Activated T-helper 1 cell treated with Interleukin-2 at 50 U/mL for 16 hours (primary cell): Measurements from ENCODE around the gene DDX17.

Source experiments
- DNase-seq: peaks from one replicate; pipeline ENCODE4 v3.0.0-alpha.2; 2020; ENCODE audit warnings: low read depth

DDX17 gene

DNA sequence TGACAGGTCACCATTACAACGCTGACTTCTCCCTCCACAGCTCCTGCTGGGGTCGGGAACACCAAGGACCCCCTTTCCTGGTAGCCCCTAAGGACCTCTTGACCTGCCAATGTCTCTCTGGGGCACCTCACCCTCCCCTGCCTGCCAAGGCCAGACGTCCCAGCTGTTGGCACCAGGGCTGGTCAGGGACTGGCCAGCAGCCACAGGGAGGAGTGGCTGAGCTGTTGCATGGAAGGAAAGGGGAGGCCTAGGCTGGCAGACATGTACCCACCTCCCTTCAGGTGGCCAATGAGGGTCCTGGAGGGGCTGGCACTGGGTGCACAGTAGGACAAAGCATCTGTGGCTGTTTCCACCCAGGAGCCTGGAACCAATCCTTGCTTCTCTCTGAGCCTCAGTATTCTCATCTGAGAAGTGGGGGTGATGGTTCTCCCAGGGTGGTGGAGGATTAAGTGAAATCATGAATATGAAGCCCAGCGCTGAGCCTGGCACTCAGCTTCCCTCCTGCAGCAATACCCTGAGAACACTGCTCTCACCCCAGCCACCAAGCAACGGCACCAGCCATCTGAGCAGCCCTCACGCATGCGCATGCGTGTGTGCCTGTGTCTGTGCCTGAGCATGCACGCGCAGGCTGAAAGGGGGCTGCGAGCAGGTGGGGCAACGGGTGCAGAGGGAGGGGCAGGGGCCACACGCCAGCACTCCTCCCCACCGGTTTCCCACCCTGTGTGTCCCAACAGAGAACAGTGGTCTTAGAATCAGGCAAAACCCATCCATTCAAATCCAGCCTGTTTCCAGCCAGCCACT, 57.0 kb downstream of the DDX17 start:
- DNase-seq: no peak

DNA sequence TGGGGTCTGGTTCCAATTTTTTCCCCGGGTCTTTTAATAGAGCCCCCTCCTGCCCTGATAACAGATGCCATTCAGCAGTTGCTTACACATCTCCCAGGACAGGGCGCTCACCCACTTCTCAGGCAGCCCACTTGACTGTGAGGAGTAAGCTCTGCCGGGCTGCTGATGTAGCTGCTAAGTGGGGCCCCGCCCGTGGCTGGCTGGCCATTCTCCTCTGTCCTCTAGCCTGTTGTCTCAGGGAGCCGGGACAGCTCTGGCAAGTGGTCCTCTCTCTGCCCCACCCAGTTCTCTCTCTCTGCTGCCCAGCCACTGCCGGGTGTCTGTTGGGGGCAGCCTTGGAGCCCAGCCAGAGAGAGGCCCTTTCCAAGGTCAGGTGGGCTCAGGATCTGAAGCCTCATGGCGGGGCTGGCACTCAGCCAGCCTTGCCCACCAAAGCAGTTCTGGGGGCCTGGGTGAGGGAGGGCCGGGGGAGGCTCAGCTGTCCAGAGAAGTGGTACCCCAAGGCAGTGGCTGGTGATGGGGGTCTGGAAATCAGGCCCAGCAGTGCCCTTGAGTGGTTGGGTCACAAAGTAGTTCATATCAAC, 60.0 kb downstream of the DDX17 start:
- DNase-seq: no peak

DNA sequence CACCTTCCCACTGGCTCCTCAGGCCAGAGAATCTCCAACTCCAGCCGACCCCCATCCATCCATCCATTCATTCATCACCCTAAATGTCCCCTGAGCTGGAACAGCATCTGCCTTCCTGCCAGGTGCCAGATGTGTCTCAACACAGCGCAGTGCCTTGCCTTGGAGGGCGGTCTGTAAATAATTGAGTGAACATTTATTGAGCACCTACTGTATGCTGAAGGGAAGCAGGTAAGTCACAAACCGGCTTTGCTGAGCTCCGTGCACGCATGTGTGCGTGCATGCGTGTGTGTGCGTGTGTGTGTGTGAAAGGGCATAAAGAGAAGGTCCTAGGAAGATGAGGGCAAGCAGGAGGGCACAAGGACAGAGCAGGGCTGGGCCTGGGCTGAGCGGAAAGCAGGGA, 61.3 kb downstream of the DDX17 start:
- no peak for DNase-seq

DNA sequence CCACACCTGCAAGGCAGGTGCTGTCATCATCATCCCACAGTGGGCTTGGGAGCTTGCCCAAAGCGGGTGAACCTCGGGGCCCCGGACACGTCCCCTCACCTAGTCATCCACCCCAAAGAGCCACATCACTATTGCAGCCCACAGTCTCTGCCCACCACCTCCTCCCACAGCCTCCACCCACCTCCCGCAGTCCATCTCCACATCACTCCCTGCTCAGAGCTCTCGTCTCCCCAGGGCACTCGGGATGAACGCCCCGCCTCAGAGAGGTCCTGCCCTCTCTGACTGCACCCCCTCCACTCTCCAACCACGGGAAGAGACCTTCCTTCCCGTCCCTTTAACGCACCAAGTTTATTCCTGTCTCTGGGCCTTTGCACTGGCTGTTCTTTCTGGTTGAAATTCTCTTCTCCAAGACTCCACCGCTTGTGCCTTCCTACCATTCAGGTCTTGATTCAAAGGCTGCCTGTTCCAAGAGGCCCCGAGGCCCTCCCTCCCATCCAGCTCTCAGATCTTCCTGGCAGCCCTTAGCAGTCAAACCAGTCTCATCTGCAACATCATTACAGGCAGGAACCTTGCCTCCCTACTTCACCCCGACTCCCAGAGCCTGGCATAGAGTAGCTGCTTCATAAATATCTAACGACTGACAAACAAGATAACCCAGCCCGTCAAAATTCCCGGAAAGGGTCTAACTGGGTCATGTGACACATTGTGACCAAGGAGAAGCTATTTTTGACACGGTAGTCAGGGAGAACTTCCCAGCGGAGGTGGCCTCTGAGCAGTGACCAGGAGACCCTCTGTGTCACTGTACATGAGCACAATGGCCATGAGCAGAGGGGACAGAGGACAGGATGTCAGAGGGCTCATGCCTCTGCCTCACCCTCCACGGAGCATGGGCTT, 62.2 kb downstream of the DDX17 start:
- DNase-seq: no peak

DNA sequence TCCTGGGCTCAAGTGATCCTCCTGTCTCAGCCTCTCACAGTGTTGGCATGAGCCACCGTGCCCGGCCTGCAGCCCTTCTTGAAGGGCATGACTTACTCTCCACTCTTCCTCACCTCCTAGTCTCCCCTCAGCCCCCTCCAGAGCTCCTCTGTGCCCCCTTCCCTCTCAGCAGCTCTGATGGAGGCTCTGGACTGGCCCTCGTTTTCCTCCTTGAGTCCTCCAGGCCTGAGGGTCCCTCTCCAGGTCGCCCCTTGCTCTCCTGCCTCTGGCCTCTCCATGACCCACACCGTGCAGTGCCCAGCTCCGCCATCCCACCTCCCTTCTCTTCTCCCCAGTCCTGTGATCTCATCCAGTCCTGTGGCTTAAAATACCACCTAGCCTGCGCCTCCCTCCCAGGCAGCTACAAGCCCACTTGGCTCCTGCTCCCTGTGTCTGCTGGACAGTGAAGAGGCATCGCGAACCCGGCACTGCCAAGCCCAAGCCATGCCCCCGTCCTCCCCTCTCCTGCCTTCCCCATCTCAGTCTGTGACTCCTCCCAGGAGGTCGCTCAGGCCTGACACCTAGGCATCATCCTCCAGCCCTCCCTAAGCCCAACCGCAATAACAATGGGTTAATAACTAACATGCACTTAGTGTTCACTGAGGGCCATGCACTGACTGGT, 63.0 kb downstream of the DDX17 start:
- DNase-seq: no peak

DNA sequence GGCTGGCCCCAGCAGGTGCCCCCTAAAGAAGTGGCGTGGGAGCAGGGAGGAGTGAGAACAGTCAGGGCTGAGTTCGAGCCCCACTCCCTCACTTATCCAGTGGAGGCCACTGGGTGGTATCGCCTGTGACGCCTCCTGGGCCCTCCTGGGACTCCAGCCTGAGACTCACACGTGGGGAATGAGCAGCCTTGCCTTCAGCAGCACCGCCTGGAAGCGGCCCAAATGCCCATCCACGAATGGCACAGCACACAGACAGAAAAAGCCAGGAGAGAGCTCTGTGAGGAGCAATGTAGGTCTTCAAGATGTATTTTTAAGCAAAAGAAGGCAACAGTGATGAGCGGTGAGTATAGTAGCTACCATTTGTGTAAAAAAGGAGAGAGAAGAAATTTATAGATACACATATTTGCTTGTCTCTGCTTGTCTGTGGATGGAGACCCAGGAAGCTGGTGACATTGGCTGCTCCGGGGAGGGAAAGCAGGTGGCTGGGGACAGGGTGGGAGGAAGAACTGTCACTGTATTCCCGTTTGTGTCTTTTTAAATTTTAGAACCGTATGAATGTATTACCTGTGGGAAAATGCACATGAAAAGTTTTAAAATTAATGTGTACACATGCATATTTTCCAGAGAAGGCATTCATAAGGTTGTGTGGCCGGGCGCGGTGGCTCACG, 64.4 kb downstream of the DDX17 start:
- DNase-seq: no peak

DNA sequence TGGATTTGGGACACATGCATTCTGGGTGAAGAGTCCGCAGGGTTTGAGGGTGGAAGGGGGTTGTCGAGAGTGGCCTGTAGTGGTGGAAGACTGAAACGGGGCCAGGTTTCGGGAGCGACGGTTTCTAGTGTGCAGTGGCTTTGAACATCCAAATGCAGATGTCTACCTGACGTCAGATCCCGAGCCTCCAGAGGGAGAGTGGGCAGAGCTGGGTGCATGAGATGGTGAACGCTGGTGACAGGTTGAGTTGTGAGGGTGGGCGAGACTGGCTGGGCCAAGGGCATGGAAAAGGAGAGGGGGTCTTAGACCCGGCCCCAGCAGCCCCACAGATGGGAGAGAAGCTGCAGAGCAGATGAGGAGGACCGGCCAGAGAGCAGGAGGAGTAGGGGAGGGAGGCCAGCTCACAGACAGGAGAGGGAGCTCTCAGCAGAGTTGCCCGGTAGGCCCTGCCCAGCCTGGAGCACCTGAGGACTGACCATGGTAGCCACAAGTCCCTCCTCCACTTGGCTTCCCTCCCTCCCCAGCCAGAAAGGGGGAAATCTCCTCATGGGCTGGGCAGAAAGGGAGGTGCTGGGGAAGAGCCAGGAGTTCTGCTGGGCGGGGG, 65.3 kb downstream of the DDX17 start:
- DNase-seq: no peak

DNA sequence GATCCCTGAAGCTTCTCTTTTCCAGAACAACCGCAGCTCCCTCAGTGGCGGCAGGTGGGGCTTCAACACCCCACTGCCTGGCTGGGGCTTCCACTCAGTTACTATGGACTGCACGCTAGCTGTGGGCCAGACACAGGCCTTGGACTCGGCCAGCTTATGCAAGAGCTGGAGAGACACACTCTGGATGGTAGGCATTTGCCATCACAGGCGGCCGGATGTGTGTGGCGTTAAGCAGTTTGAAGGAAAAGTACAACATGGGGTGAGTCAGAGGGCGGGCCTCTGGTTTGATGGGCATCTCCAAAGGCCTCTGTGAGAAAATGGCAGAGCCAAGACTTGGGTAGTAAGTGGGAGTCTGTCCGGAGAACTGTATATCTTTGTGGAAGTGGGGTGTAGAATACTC, 68.7 kb downstream of the DDX17 start:
- no peak for DNase-seq

DNA sequence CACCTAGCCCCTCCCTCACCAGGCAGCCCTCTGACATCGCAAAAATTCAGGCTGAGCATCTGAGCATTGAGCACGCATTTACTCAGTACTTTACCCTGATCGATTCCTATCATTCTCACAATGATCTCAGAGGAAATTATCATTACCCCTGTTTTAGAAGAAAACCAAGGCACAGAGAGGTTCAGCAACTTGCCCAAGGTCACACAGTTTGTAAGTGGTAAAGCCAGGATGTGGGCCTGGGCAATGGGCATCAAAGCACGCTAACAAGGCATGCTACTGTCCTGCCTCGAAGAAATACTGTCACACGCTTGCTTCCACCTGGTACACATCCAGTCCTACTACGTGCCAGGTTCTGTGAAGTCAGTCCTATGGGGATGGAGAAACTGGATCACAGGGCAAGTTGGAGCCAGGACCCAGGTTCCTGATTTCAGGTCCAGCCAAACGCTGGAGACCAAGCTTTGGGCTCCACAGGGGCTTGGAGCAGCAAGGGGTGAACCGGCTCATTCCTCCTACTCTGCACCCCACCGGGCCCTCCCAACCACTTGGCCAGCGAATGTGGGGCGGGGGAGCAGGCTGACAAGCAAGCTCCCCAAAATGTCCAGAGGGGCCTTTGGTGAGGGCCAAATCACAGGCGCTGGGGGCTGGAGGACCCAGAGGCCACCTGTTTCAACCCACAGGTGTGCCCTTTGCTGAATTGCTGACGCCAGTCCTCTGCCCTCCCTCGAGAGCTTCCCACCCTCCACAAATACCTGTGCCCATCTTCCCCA, 69.3 kb downstream of the DDX17 start:
- DNase-seq: no peak

DNA sequence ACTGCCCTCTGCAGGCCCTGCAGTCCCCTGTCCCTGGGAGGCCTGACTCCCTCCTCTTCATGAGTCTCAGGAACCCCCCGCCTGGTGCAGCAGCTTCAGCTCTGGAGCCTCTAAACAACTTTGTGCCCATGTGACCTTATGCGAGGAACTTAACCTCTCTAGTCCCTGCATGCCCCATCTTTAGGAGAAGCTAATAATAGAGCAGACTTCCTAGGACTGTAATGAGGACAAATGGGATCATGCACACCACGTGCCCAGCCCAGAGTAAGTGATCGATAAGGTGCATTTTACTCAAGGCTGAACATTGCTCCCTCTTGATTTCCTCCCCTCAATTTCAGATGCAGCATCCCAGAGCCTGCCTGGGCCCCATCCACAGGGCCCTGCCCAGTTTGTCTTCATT, 70.1 kb downstream of the DDX17 start:
- no peak for DNase-seq

DNA sequence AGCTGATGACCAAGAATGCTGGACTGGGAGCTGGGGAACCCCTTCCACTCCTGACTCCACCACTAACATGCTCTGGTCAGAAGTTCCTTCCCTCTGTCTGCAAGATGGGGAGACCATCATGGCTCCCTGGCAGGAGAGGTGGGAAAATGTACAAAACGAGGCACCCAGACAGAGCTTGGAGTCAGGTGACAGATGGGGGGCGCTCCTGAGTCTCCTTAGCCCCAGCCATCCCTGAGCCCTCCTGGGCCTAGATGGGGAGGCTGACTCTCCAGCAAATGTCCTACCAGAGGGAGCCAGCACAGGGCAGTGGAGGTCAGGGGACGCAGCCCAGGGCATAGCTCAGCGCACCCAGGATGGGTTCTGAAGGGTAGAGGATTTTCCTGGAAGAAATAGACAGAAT, 71.1 kb downstream of the DDX17 start:
- DNase-seq: no peak

DNA sequence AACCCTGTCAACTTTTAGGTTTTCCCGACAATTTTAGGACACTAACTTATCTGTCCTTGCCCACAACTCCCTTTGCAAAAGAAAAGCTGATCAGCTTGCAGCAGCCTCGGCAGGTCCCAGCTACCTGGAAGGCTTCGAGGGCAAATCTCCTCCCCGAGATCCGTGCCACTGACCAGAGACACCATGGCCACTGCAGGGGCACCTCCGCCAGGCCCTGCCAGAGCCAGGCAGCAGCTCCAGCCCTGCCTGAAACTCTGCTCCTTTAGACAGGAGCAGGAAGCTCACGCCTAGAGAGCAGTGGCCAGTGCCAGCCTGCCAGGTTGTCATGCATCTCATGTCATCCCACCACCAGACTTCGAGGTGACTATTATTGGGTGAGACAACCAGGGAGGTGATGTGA, 72.2 kb downstream of the DDX17 start:
- DNase-seq: no peak
